GM19468 (cell line): ENCODE data around the gene GDNF.
"Not testable (repeated sequence)": the region's sequence is repeated elsewhere in the genome, so short reads cannot be mapped to it uniquely, and the experiment has no call there.

Experiments
- ATAC-seq: cut with Tn5 transposase; IDR thresholded peaks from one replicate; pipeline ENCODE4 v1.9.1; 2021; ENCODE audit warnings: mild to moderate bottlenecking, moderate library complexity, moderate number of reproducible peaks; ENCODE audit not compliant: unreplicated experiment; ENCODE audit errors: extremely low read depth

Gene GDNF

GRCh38 chr5:37791321-37791720 lies 48.5 kb downstream of the GDNF start:
- no peak for ATAC-seq

GRCh38 chr5:37789991-37790390 lies 49.9 kb downstream of the GDNF start:
- no peak for ATAC-seq

GRCh38 chr5:37787742-37788141 lies 52.1 kb downstream of the GDNF start:
- ATAC-seq, result no peak

GRCh38 chr5:37786862-37787519 lies 52.9 kb downstream of the GDNF start:
- no peak for ATAC-seq

GRCh38 chr5:37786416-37786815 lies 53.4 kb downstream of the GDNF start:
- no peak for ATAC-seq

GRCh38 chr5:37781409-37781808 lies 58.4 kb downstream of the GDNF start:
- not testable (repeated sequence) for ATAC-seq

- ATAC-seq, result no peak
Observed at GRCh38 chr5:37777432-37778130, 62.3 kb downstream of the GDNF start.

- ATAC-seq, result no peak
Observed at GRCh38 chr5:37776826-37777225, 63.0 kb downstream of the GDNF start.

GRCh38 chr5:37774912-37775483 lies 64.8 kb downstream of the GDNF start:
- ATAC-seq, result no peak

- ATAC-seq, result no peak
Observed at GRCh38 chr5:37773809-37774208, 66.0 kb downstream of the GDNF start.

- ATAC-seq, result no peak
Observed at GRCh38 chr5:37772255-37772654, 67.6 kb downstream of the GDNF start.

GRCh38 chr5:37771731-37772130 lies 68.1 kb downstream of the GDNF start:
- ATAC-seq, result no peak

- no peak for ATAC-seq
Observed at GRCh38 chr5:37771203-37771611, 68.6 kb downstream of the GDNF start.

GRCh38 chr5:37770786-37771185 lies 69.1 kb downstream of the GDNF start:
- ATAC-seq, result no peak

- ATAC-seq, result no peak
Observed at GRCh38 chr5:37769840-37770239, 70.0 kb downstream of the GDNF start.

GRCh38 chr5:37769108-37769507 lies 70.7 kb downstream of the GDNF start:
- ATAC-seq, result no peak

GRCh38 chr5:37768371-37768770 lies 71.5 kb downstream of the GDNF start:
- no peak for ATAC-seq

- ATAC-seq, result no peak
Observed at GRCh38 chr5:37767961-37768360, 71.9 kb downstream of the GDNF start.

- ATAC-seq, result no peak
Observed at GRCh38 chr5:37767251-37767650, 72.6 kb downstream of the GDNF start.
